Smooth muscle cell (in vitro differentiated cells): ENCODE results near the gene EYA3. TPM values are rescaled to one million over a fixed set of nuclear protein-coding genes. Genes with fewer than 3 reads are reported as not detected.

ENCODE experiments used
- DNase-seq: peaks from one replicate; lab custom pipeline; 2025; ENCODE audit not compliant: unreplicated experiment; lab: John Stamatoyannopoulos, UW
- H2AFZ ChIP-seq: fragments of 200-600 bp; sonication (generic); 2 replicates; pipeline ENCODE4 v1.6.0; 2016; ENCODE audit warnings: antibody characterized with exemption, low read depth, mild to moderate bottlenecking
- H3F3A ChIP-seq: fragments of 200-600 bp; sonication (generic); 2 replicates; pipeline ENCODE4 v1.6.0; 2017; ENCODE audit warnings: antibody characterized with exemption, low read depth
- H3K27ac ChIP-seq: fragments of 200-600 bp; sonication (generic); 2 replicates; pipeline ENCODE4 v1.5.1; 2016; ENCODE audit warnings: low read depth, mild to moderate bottlenecking
- H3K27me3 ChIP-seq: fragments of 200-600 bp; sonication (generic); 2 replicates; pipeline ENCODE4 v1.6.1; 2016; ENCODE audit warnings: low read depth, mild to moderate bottlenecking
- H3K36me3 ChIP-seq: fragments of 200-600 bp; sonication (generic); 2 replicates; pipeline ENCODE4 v1.5.1; 2016; ENCODE audit warnings: low read depth
- H3K4me1 ChIP-seq: fragments of 200-600 bp; sonication (generic); 2 replicates; pipeline ENCODE4 v1.5.1; 2016; ENCODE audit warnings: low read depth
- H3K4me2 ChIP-seq: fragments of 200-600 bp; sonication (generic); 2 replicates; pipeline ENCODE4 v1.6.0; 2016; ENCODE audit warnings: mild to moderate bottlenecking
- H3K4me3 ChIP-seq: fragments of 200-600 bp; sonication (generic); 2 replicates; pipeline ENCODE4 v1.5.1; 2016; ENCODE audit warnings: mild to moderate bottlenecking
- H3K79me2 ChIP-seq: fragments of 200-600 bp; sonication (generic); 2 replicates; pipeline ENCODE4 v1.6.0; 2016; ENCODE audit warnings: low read depth, mild to moderate bottlenecking
- H3K9ac ChIP-seq: fragments of 200-600 bp; sonication (generic); 2 replicates; pipeline ENCODE4 v1.6.0; 2016; ENCODE audit warnings: low read depth
- H3K9me3 ChIP-seq: fragments of 200-600 bp; sonication (generic); replicated peaks from 2 replicates; pipeline ENCODE4 v1.5.1; 2016; ENCODE audit warnings: low read depth
- H4K20me1 ChIP-seq: fragments of 200-600 bp; sonication (generic); 2 replicates; pipeline ENCODE4 v1.6.0; 2016; ENCODE audit warnings: low read depth
- CTCF ChIP-seq: fragments of 200-600 bp; sonication (generic); IDR thresholded peaks from 2 replicates; pipeline ENCODE4 v1.5.1; 2017; ENCODE audit warnings: borderline replicate concordance, mild to moderate bottlenecking, antibody characterized with exemption; ENCODE audit not compliant: insufficient read depth, poor library complexity, severe bottlenecking
- WGBS: methylation state at CpG from one replicate; pipeline ENCODE4 v1.1.7; 2016; ENCODE audit warnings: low lambda C conversion rate; 5-methylcytosine and 5-hydroxymethylcytosine counted together
- polyA plus RNA-seq: library from polyadenylated mRNA; unstranded; fragments of >200 nt; fragmentation: Nextera tagmentation; extraction: Ambion mirVana; gene quantifications from 2 replicates; pipeline ENCODE4 v1.2.1, GENCODE V29; 2016
- total RNA-seq: library from RNA; depleted of rRNA; stranded (reverse); fragments of >200 nt; gene quantifications from 2 replicates; pipeline ENCODE4 v1.2.3, GENCODE V29; 2014

Gene EYA3
- total and polyA plus RNA-seq, 2 experiments from 2014 or later, result 3.8 to 17.1 TPM

GRCh38 chr1:28130901-28131300 is 42.5 kb upstream of the EYA3 start:
- Histone ChIP-seq H4K20me1 (no peaks in the 10 kb centered on the region), H3K79me2 (no peaks in the 10 kb centered on the region), H3K9ac (no peak overlapping the region), H2AFZ (no peak overlapping the region), H3K4me3 (no peak overlapping the region), H3K4me2 (no peak overlapping the region), H3K4me1 (no peaks in the 10 kb centered on the region), H3K36me3 (no peaks in the 10 kb centered on the region), H3K27ac (no peak overlapping the region), H3K9me3 (no peaks in the 10 kb centered on the region), H3K27me3 (peaks cover 11% of the 10 kb centered on the region), H3F3A (no peaks in the 10 kb centered on the region)
- 87% methylated on average over 6 of the region's 6 CpGs for WGBS
- no peak for TF ChIP-seq CTCF
- no peak for DNase-seq

- no peak overlapping the region for H3K9ac ChIP-seq
- no peak overlapping the region for H3K4me2 ChIP-seq
- no peak overlapping the region for H2AFZ ChIP-seq
- 45% methylated on average over 1 of the region's 1 CpG for WGBS
- no peaks in the 10 kb centered on the region for H3K79me2 ChIP-seq
- no peak overlapping the region for H3K4me3 ChIP-seq
- H3K27me3 ChIP-seq, result peaks cover 11% of the 10 kb centered on the region
- no peaks in the 10 kb centered on the region for H3K36me3 ChIP-seq
- H3K4me1 ChIP-seq, result no peaks in the 10 kb centered on the region
- H4K20me1 ChIP-seq, result no peaks in the 10 kb centered on the region
- no peaks in the 10 kb centered on the region for H3K9me3 ChIP-seq
- H3K27ac ChIP-seq, result no peak overlapping the region
- no peak for DNase-seq
- no peaks in the 10 kb centered on the region for H3F3A ChIP-seq
- TF ChIP-seq CTCF, result no peak
These were observed 40.7 kb upstream of the EYA3 start for GRCh38 chr1:28129150-28129549.

GRCh38 chr1:28127617-28128257 is 39.3 kb upstream of the EYA3 start:
- H4K20me1 ChIP-seq, result no peaks in the 10 kb centered on the region
- no peak overlapping the region for H3K4me3 ChIP-seq
- WGBS, result 95% methylated on average over 3 of the region's 3 CpGs
- H3K9ac ChIP-seq, result no peak overlapping the region
- no peak for DNase-seq
- H3K4me2 ChIP-seq, result no peak overlapping the region
- TF ChIP-seq CTCF, result no peak
- H3F3A ChIP-seq, result no peaks in the 10 kb centered on the region
- no peaks in the 10 kb centered on the region for H3K79me2 ChIP-seq
- H3K9me3 ChIP-seq, result no peaks in the 10 kb centered on the region
- no peaks in the 10 kb centered on the region for H3K36me3 ChIP-seq
- peaks cover 11% of the 10 kb centered on the region for H3K27me3 ChIP-seq
- no peaks in the 10 kb centered on the region for H3K4me1 ChIP-seq
- H2AFZ ChIP-seq, result no peak overlapping the region
- H3K27ac ChIP-seq, result no peak overlapping the region

GRCh38 chr1:28126783-28127490 is 38.5 kb upstream of the EYA3 start:
- Histone ChIP-seq H3K4me3 (no peak overlapping the region), H2AFZ (no peak overlapping the region), H4K20me1 (no peaks in the 10 kb centered on the region), H3K4me1 (no peaks in the 10 kb centered on the region), H3K79me2 (no peaks in the 10 kb centered on the region), H3K36me3 (no peaks in the 10 kb centered on the region), H3K27me3 (peaks cover 11% of the 10 kb centered on the region), H3K9ac (no peak overlapping the region), H3K9me3 (no peaks in the 10 kb centered on the region), H3K4me2 (no peak overlapping the region), H3F3A (no peaks in the 10 kb centered on the region), H3K27ac (no peak overlapping the region)
- WGBS, result 84% methylated on average over 5 of the region's 5 CpGs
- no peak for TF ChIP-seq CTCF
- no peak for DNase-seq
